ENCODE data around the gene TMEM92. TPM values are rescaled to one million over a fixed set of nuclear protein-coding genes. Genes with fewer than 3 reads are reported as not detected.

TMEM92 gene
- total RNA-seq, 1 experiment from 2014 or later, result 6.6 TPM

- Histone ChIP-seq H4K20me1 (ENCODE audit: insufficient read depth) (no peaks in the 10 kb centered on the region), H3K27me3 (ENCODE audit: insufficient read depth, low read length) (no peaks in the 10 kb centered on the region), H3K9me2 (ENCODE audit: insufficient read depth) (no peaks in the 10 kb centered on the region), H3K79me2 (ENCODE audit: insufficient read depth, low read length) (no peaks in the 10 kb centered on the region), H2AFZ (ENCODE audit: low read depth, low read length, poor library complexity, severe bottlenecking) (no peak overlapping the region), H3K27ac (ENCODE audit: low read depth, low read length) (no peak overlapping the region), H3K4me2 (ENCODE audit: low read length) (no peak overlapping the region), H3K9me3 (ENCODE audit: control insufficient read depth in 1 of 2, insufficient read depth in 1 of 2, low read depth in 1 of 2, low read length in 2 of 2) (peaks cover 0 to 6% of the 10 kb centered on the region in 2 experiments; a peak in 2 of 4 replicates), H3K36me3 (ENCODE audit: control insufficient read depth in 1 of 2, insufficient read depth in 2 of 2, low read length in 2 of 2) (no peaks in the 10 kb centered on the region), H3K9ac (ENCODE audit: low read length) (no peak overlapping the region), H3K4me3 (replicated peaks in 1 of 2; ENCODE audit: low read depth in 1 of 2, low read length in 2 of 2) (no peak overlapping the region), H3K4me1 (ENCODE audit: control insufficient read depth in 1 of 2, insufficient read depth in 2 of 2, low read length in 2 of 2) (peaks cover 0 to 9% of the 10 kb centered on the region in 2 experiments; a peak in 2 of 4 replicates)
- CTCF ChIA-PET, result no interaction called here
- TF ChIP-seq CEBPB (IDR thresholded peaks at IDR 0.05; ENCODE audit: low read depth) (no peak), SP1 (IDR thresholded peaks at IDR 0.05; ENCODE audit: low read depth) (no peak), YY1 (IDR thresholded peaks at IDR 0.05; ENCODE audit: extremely low read depth, insufficient replicate concordance, low read depth, low read length) (no peak), JUND (IDR thresholded peaks at IDR 0.05) (no peak), POLR2AphosphoS5 (IDR thresholded peaks at IDR 0.05; ENCODE audit: low read depth, low read length) (no peak), SRF (IDR thresholded peaks at IDR 0.05; ENCODE audit: low read depth) (no peak), EZH2 (IDR thresholded peaks at IDR 0.05) (no peak), ELF1 (IDR thresholded peaks at IDR 0.05; ENCODE audit: borderline replicate concordance, low read depth) (no peak), REST (IDR thresholded peaks at IDR 0.05; ENCODE audit: low read depth) (no peak), EZH2phosphoT487 (IDR thresholded peaks at IDR 0.05; ENCODE audit: borderline replicate concordance) (no peak)
- TF ChIP-seq, protein P1, sequence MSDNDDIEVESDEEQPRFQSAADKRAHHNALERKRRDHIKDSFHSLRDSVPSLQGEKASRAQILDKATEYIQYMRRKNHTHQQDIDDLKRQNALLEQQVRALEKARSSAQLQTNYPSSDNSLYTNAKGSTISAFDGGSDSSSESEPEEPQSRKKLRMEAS (IDR thresholded peaks at IDR 0.05), result no peak
- TF ChIP-seq, protein P2, sequence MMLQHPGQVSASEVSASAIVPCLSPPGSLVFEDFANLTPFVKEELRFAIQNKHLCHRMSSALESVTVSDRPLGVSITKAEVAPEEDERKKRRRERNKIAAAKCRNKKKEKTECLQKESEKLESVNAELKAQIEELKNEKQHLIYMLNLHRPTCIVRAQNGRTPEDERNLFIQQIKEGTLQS (IDR thresholded peaks at IDR 0.05), result no peak
- TF ChIP-seq, protein P3, sequence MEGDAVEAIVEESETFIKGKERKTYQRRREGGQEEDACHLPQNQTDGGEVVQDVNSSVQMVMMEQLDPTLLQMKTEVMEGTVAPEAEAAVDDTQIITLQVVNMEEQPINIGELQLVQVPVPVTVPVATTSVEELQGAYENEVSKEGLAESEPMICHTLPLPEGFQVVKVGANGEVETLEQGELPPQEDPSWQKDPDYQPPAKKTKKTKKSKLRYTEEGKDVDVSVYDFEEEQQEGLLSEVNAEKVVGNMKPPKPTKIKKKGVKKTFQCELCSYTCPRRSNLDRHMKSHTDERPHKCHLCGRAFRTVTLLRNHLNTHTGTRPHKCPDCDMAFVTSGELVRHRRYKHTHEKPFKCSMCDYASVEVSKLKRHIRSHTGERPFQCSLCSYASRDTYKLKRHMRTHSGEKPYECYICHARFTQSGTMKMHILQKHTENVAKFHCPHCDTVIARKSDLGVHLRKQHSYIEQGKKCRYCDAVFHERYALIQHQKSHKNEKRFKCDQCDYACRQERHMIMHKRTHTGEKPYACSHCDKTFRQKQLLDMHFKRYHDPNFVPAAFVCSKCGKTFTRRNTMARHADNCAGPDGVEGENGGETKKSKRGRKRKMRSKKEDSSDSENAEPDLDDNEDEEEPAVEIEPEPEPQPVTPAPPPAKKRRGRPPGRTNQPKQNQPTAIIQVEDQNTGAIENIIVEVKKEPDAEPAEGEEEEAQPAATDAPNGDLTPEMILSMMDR (IDR thresholded peaks at IDR 0.05 in 2 of 3, conservative IDR thresholded peaks at IDR 0.05 in 1 of 3; ENCODE audit: borderline replicate concordance in 1 of 3, insufficient read depth in 1 of 3, low read depth in 2 of 3, low read length in 2 of 3), result no peak
- TF ChIP-seq, protein P4, sequence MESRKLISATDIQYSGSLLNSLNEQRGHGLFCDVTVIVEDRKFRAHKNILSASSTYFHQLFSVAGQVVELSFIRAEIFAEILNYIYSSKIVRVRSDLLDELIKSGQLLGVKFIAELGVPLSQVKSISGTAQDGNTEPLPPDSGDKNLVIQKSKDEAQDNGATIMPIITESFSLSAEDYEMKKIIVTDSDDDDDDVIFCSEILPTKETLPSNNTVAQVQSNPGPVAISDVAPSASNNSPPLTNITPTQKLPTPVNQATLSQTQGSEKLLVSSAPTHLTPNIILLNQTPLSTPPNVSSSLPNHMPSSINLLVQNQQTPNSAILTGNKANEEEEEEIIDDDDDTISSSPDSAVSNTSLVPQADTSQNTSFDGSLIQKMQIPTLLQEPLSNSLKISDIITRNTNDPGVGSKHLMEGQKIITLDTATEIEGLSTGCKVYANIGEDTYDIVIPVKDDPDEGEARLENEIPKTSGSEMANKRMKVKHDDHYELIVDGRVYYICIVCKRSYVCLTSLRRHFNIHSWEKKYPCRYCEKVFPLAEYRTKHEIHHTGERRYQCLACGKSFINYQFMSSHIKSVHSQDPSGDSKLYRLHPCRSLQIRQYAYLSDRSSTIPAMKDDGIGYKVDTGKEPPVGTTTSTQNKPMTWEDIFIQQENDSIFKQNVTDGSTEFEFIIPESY (IDR thresholded peaks at IDR 0.05; ENCODE audit: extremely low read depth, insufficient replicate concordance, low read length), result no peak
- BruUV-seq (replicated peaks), result no TSS peak
- ATAC-seq (no peak), DNase-seq (ENCODE audit: low read depth, low spot score) (no peak)
- RAD21 ChIA-PET (ENCODE audit: low non-redundant PET in 1 of 2, low total read pairs in 2 of 2, uncharacterized antibody in 2 of 2, unreplicated experiment in 2 of 2), result no interaction called here
- intact Hi-C loops (cut with micrococcal nuclease), result no loop called here
- POLR2A ChIA-PET, result no interaction called here
These were observed 48.5 kb upstream of the TMEM92 start for GRCh38 chr17:50225701-50226240.
